ELF-1 (cell line): Measurements from ENCODE around the gene SKOR1.

ENCODE experiments used
- DNase-seq: peaks from one replicate; pipeline ENCODE4 v3.0.0-alpha.2; 2016; ENCODE audit warnings: low read depth, low spot score

SKOR1 gene

GRCh38 chr15:67852418-67852817 is 27.1 kb downstream of the SKOR1 start:
- DNase-seq: no peak

DNA sequence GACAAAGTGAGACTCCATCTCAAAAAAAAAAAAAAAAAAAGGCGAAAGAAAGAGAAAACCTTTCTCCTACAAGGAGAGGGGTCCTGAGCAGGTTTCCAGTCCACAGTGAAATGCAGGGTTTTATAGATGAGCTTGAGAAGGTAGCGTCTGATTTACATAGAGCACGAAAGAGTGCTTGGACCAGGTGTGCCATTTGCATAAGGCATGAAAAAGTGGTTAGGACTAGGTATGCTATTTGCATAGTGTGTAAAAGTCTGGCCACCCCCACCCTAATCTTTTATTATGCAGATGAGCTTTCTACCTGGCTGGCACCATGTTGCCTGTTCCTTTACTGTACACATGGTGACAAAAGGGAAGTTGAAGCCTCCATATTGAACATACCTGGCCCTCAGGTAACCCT is 28.1 kb downstream of the SKOR1 start:
- DNase-seq: no peak

GRCh38 chr15:67854358-67854757 is 29.0 kb downstream of the SKOR1 start:
- no peak for DNase-seq

GRCh38 chr15:67855842-67856241 is 30.5 kb downstream of the SKOR1 start:
- peak; percentile 45 for DNase-seq

GRCh38 chr15:67857220-67857619 is 31.9 kb downstream of the SKOR1 start:
- DNase-seq: no peak

GRCh38 chr15:67859331-67859946 is 34.1 kb downstream of the SKOR1 start:
- DNase-seq: no peak

DNA sequence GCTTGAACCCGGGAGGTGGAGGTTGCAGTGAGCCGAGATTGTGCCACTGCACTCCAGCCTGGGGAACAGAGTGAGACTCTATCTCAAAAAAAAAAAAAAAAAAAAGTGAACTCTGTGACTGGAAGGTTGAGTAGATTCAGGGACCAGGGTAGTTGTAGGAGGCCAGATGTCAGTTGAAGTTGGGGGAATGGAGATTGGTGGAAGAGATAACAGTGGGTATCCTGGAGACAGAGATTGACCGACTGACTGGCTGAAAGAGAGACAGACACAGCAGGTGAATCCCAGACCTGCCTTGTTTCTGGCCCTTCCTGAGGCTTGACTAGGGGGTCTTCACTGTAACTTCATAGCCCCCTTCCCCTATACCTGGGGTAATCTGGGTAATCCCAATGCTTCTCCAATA is 36.7 kb downstream of the SKOR1 start:
- DNase-seq: no peak

DNA sequence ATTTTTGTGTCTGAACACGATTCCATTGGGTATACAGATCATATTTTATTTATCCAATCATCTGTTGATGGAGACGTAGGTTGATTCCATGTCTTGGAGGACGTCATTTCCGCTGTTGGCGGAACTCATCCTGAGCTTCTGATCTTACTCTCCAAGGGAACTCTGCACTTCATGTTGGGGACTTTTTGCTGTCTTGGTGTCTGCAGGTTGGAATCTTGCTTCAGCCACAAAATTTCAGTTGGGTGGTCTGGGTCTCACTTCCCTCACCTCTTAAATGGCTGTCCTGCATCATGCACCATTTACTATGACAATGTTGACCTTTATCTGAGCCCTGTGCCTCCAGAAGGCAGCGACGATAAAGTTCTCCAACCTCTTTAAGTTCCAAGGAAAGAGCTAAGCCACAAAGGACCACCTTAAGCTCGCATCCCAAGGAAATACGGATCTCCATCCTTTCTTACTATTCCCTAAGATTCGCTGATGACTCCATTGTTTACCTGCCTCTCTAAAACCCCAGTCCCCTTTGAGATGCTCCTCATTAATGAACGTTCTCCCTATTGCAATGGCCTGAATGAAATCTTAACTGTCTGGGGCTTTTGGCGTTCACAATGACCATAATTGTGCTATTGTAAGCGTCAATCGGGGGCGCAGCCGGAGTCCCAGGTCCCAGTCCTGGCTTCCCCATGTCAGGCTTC is 37.6 kb downstream of the SKOR1 start:
- DNase-seq: no peak

GRCh38 chr15:67863442-67863987 is 38.2 kb downstream of the SKOR1 start:
- DNase-seq: peak; percentile 94

DNA sequence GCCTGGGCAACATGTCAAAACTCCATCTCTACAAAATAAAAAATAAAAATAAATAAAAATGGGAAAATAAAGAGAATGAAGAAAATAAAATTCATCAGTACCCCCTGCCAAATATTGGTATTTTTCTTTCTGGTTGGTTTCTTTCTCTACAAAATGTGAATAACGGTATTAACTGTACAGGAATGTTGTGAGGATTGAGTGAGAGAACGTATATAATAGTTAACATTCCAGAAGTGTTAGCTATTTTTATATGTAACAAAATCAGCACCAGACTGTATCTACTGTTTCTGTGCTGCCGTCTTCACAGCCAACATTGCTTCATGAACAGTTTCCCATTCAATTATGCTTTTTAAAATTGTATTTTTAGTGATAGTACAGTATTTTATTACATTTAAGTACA is 40.0 kb downstream of the SKOR1 start:
- DNase-seq: no peak

GRCh38 chr15:67865766-67866165 is 40.5 kb downstream of the SKOR1 start:
- DNase-seq: no peak

GRCh38 chr15:67869701-67870100 is 44.4 kb downstream of the SKOR1 start:
- no peak for DNase-seq

DNA sequence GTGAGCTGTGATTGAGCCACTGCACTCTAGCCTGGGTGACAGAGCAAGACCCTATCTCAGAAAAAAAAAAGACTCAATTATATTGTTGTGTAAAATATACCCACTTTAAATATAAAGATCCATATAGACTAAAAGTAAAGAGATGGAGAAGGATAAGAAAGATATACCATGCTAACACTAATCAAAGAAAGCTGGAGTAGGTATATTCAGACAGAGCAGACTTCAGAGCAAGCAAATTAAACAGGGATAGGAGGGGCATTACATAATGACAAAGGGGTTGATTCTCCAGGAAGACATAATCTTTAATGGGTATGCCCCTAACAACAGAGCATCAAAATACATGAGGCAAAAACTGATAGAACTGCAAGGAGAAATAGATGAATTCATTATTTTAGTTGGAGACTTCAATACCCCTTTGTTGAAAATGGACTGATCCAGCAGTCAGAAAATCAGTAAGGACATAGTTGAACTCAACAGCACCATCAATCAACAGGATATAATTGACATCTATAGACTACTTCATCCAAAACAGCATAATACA is 45.6 kb downstream of the SKOR1 start:
- DNase-seq: no peak

GRCh38 chr15:67873777-67874176 is 48.5 kb downstream of the SKOR1 start:
- no peak for DNase-seq

GRCh38 chr15:67878712-67879206 is 53.5 kb downstream of the SKOR1 start:
- DNase-seq: no peak

DNA sequence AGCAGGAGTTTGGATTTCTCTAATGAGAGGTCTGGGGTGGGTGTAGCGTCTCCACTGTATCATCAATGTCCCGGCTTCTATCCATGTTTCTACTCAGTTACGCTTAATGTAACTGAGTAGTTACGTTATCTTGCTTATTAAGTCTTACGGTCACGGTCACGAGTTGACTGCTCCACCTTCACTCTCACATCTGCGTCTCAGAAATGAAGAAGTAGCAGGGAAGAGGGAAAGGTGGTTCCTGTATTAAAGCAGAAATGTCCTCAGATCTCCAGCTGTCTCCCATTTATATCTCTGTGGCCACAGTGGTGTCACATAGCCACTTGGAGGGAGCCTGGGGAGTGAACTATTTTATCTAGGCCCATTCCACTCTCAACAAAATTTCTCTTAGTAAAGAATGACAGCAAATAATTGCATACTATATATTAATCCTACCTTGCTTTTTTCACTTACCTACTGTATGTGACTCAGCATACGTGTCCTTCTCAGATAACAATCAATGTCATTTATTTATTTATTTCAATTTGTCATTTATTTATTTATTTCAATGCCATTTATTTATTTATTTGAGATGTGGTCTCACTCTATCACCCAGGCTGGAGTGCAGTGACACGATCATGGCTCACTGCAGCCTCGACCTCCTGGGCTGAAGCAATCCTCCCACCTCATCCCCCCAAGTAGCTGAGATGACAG is 54.3 kb downstream of the SKOR1 start:
- no peak for DNase-seq

- no peak for DNase-seq
Measured at GRCh38 chr15:67880651-67881182, 55.4 kb downstream of the SKOR1 start.

- no peak for DNase-seq
Measured at GRCh38 chr15:67882487-67883233, 57.4 kb downstream of the SKOR1 start.

DNA sequence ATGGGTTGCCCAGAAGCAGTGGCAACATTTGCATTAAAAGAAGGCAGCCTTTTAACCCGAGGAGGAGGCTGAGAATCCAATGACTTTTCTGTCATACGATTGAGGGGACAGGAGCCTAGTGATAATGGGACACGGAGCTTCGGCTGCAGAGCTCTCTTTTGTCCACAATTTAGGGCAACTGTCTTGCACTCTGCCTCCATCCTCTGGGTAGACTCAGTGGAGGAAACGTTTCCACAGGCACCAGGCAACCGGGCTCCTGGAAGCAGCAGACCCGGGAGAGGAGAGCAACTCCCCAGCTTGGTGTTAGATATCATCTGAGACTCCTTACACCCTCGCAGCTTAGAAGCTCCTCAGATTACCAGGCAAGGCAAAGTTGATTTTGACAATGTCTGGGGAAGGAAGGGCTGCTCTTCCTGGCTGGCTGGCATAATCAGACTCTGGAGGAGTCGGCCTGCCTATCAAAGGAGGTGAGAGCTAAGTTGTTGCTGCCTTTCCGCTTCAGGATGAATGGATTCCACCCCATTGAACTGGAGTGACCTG is 58.0 kb downstream of the SKOR1 start:
- peak; percentile 35 for DNase-seq

DNA sequence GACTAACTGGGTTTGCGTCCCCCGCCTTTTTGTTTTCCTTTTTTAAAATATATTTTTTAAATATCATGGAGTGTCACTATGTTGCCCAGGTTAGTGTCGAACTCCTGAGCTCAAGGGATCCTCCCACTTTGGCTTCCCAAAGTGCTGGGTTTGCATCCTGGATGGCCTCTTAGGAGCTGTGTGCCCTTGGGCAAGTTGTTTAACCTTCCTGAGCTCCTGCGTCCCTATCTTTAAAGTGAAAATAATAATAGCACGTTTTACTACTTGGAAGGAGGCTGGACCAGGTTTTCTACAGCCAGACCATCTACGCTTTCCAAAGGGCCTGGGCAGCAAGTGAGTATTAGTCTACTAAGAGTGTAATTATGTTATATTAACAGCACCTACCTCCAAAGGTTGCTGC is 58.7 kb downstream of the SKOR1 start:
- no peak for DNase-seq
